Caco-2 (cell line): ENCODE results near the gene VCP. TPM values are rescaled to one million over a fixed set of nuclear protein-coding genes. Genes with fewer than 3 reads are reported as not detected.

ENCODE experiments used
- BruUV-seq: library from RNA; stranded (reverse); fragments of 400-500 nt; replicated peaks from 2 replicates; lab custom pipeline; 2021; lab: Mats Ljungman, UMichigan
- CTCF ChIA-PET: fragments of 300-600 bp; sonication (Branson Sonifier 250); formaldehyde crosslinking; loops from one replicate; lab custom pipeline; 2022; ENCODE audit warnings: antibody characterized with exemption; lab: Charles Lee
- POLR2A ChIA-PET: fragments of 300-600 bp; sonication (Branson Sonifier 250); formaldehyde crosslinking; loops from one replicate; lab custom pipeline; 2022; ENCODE audit warnings: antibody characterized with exemption; lab: Charles Lee
- DNase-seq, 2 experiments: peaks; one replicate each; pipeline versions ENCODE4 v3.0.0 to v3.0.0-alpha.2; 2020 to 2022
- H3K27me3 ChIP-seq: replicated peaks from 2 replicates; pipeline ENCODE4 v1.6.0; 2011; ENCODE audit warnings: low read length; ENCODE audit not compliant: control insufficient read depth, insufficient read depth
- H3K36me3 ChIP-seq: 2 replicates; pipeline ENCODE4 v1.5.1; 2011; ENCODE audit warnings: low read length; ENCODE audit not compliant: control insufficient read depth, insufficient read depth
- H3K4me1 ChIP-seq: fragments of 250-450 bp; sonication (Bioruptor Pico); 2 replicates; pipeline ENCODE4 v1.5.1; 2020; ENCODE audit warnings: mild to moderate bottlenecking
- H3K4me3 ChIP-seq: 2 replicates; pipeline ENCODE4 v1.5.1; 2011; ENCODE audit warnings: low read depth, mild to moderate bottlenecking, control low read depth, low read length
- H3K9me3 ChIP-seq: fragments of 250-450 bp; sonication (Bioruptor Pico); 2 replicates; pipeline ENCODE4 v1.5.1; 2020; ENCODE audit warnings: mild to moderate bottlenecking, moderate library complexity
- H3K27ac Mint-ChIP-seq: one replicate; pipeline ENCODE4 v1.8.0; 2022; ENCODE audit warnings: mixed read lengths; ENCODE audit not compliant: unreplicated experiment
- H3K27me3 Mint-ChIP-seq: one replicate; pipeline ENCODE4 v1.8.0; 2022; ENCODE audit warnings: mixed read lengths; ENCODE audit not compliant: insufficient read depth, unreplicated experiment
- H3K36me3 Mint-ChIP-seq: one replicate; pipeline ENCODE4 v1.8.0; 2022; ENCODE audit warnings: mild to moderate bottlenecking, mixed read lengths; ENCODE audit not compliant: insufficient read depth, unreplicated experiment
- H3K4me1 Mint-ChIP-seq: one replicate; pipeline ENCODE4 v1.8.0; 2022; ENCODE audit warnings: low read depth, mixed read lengths; ENCODE audit not compliant: unreplicated experiment
- H3K4me3 Mint-ChIP-seq: one replicate; pipeline ENCODE4 v1.8.0; 2022; ENCODE audit warnings: mild to moderate bottlenecking, moderate library complexity, mixed read lengths; ENCODE audit not compliant: unreplicated experiment
- H3K9me3 Mint-ChIP-seq: one replicate; pipeline ENCODE4 v1.8.0; 2022; ENCODE audit warnings: mixed read lengths; ENCODE audit not compliant: unreplicated experiment
- CTCF ChIP-seq, 2 experiments: fragments of 200-600 bp in 1 of 2; IDR thresholded peaks; 1 replicate in 1 of 2; 2 replicates in 1 of 2; pipeline versions ENCODE4 v1.5.1 to v1.8.0; 2011 to 2022; ENCODE audit warnings: antibody characterized with exemption in 1 of 2, control low read depth in 1 of 2, inconsistent platforms in 1 of 2, low read depth in 1 of 2, low read length in 1 of 2, mild to moderate bottlenecking in 1 of 2, moderate library complexity in 1 of 2; ENCODE audit not compliant: insufficient read depth in 1 of 2, severe bottlenecking in 1 of 2, unreplicated experiment in 1 of 2
- intact Hi-C: fragments of 100-400 bp; cut with micrococcal nuclease; formaldehyde crosslinking; loops from one replicate; pipeline ENCODE4 v1.10.0; 2022; ENCODE audit not compliant: unreplicated experiment
- total RNA-seq: library from RNA; stranded (reverse); gene quantifications from 2 replicates; pipeline ENCODE4 v1.2.3, GENCODE V29; 2022

The VCP gene
- total RNA-seq, 1 experiment from 2014 or later = 281 TPM

- Mint-ChIP-seq H3K4me1 (no peaks in the 10 kb centered on the region), H3K4me3 (no peak overlapping the region), H3K36me3 (peaks cover 96% of the 10 kb centered on the region), H3K27ac (no peak overlapping the region), H3K27me3 (no peaks in the 10 kb centered on the region), H3K9me3 (no peaks in the 10 kb centered on the region)
- no TSS peak for BruUV-seq
- no peaks in the 10 kb centered on the region for H3K4me1 ChIP-seq
- no peaks in the 10 kb centered on the region for H3K27me3 ChIP-seq
- CTCF ChIA-PET = interaction anchor here (0.8 kb wide), 1 partner anchor 8 kb away, joined by 3 read pairs; no protein-coding TSS in a partner anchor
- intact Hi-C loops = no loop called here
- H3K36me3 ChIP-seq = peaks cover 7% of the 10 kb centered on the region
- no peak overlapping the region for H3K4me3 ChIP-seq
- TF ChIP-seq CTCF (IDR thresholded peaks at IDR 0.05; ENCODE audit: insufficient read depth in 1 of 2, low read depth in 1 of 2, low read length in 1 of 2, severe bottlenecking in 1 of 2, unreplicated experiment in 1 of 2) = no peak
- no peaks in the 10 kb centered on the region for H3K9me3 ChIP-seq
- POLR2A ChIA-PET = interaction anchor here (0.5 kb wide), 1 partner anchor 69 kb away, joined by 3 read pairs; no protein-coding TSS in a partner anchor
- DNase-seq = no peak
Measured at GRCh38 chr9:35059438-35059837, 13.0 kb downstream of the VCP start.

DNA sequence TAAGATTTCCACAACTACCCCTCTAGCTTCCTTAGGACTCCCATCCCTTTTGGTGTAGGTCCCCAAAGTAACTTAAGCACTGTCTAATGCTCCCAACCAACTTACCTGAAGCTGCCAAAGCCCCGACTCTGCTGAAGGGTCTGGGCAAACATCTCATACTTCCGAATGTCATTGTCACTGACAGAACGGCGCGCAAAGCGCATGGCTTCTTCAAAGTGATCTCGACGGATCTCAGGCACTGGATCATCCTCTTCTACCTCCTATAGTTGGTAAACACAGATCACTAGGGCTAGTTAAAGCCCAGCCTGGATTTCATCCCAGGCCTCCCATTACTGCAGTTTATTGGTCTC, 15.2 kb downstream of the VCP start:
- TF ChIP-seq CTCF (IDR thresholded peaks at IDR 0.05; ENCODE audit: insufficient read depth in 1 of 2, low read depth in 1 of 2, low read length in 1 of 2, severe bottlenecking in 1 of 2, unreplicated experiment in 1 of 2) = no peak
- no peaks in the 10 kb centered on the region for H3K9me3 ChIP-seq
- ChIA-PET POLR2A (no interaction called here), CTCF (no interaction called here)
- no peak for DNase-seq
- H3K4me1 ChIP-seq = no peaks in the 10 kb centered on the region
- no peaks in the 10 kb centered on the region for H3K9me3 Mint-ChIP-seq
- H3K4me3 ChIP-seq = no peak overlapping the region
- no TSS peak for BruUV-seq
- peaks cover 5% of the 10 kb centered on the region for H3K36me3 ChIP-seq
- no peaks in the 10 kb centered on the region for H3K27me3 ChIP-seq
- intact Hi-C loops = no loop called here
- peaks cover 94% of the 10 kb centered on the region for H3K36me3 Mint-ChIP-seq
- no peaks in the 10 kb centered on the region for H3K27me3 Mint-ChIP-seq
- H3K27ac Mint-ChIP-seq = peak overlapping the region; percentile 56
- H3K4me1 Mint-ChIP-seq = no peaks in the 10 kb centered on the region
- no peak overlapping the region for H3K4me3 Mint-ChIP-seq

GRCh38 chr9:35056571-35057270, 15.7 kb downstream of the VCP start:
- Histone ChIP-seq H3K4me1 (no peaks in the 10 kb centered on the region), H3K27me3 (no peaks in the 10 kb centered on the region), H3K9me3 (no peaks in the 10 kb centered on the region), H3K36me3 (peaks cover 5% of the 10 kb centered on the region), H3K4me3 (no peak overlapping the region)
- ChIA-PET CTCF (no interaction called here), POLR2A (no interaction called here)
- intact Hi-C loops = no loop called here
- H3K27ac Mint-ChIP-seq = peak overlapping the region; percentile 56
- BruUV-seq = TSS peak; percentile 34
- no peak overlapping the region for H3K4me3 Mint-ChIP-seq
- TF ChIP-seq CTCF (IDR thresholded peaks at IDR 0.05; ENCODE audit: insufficient read depth in 1 of 2, low read depth in 1 of 2, low read length in 1 of 2, severe bottlenecking in 1 of 2, unreplicated experiment in 1 of 2) = no peak
- H3K27me3 Mint-ChIP-seq = no peaks in the 10 kb centered on the region
- H3K36me3 Mint-ChIP-seq = peaks cover 89% of the 10 kb centered on the region
- H3K4me1 Mint-ChIP-seq = no peaks in the 10 kb centered on the region
- DNase-seq = no peak
- H3K9me3 Mint-ChIP-seq = no peaks in the 10 kb centered on the region
